ENCODE results near the gene RPUSD1.

GRCh38 chr16:764848-765487 lies 23.2 kb downstream of the RPUSD1 start:
- TF ChIP-seq EZH2 (IDR thresholded peaks at IDR 0.05; ENCODE audit: insufficient read depth, poor library complexity, severe bottlenecking) (no peak), EZH2phosphoT487 (IDR thresholded peaks at IDR 0.05; ENCODE audit: insufficient read depth, low read depth) (no peak)

Data from GM23248 (cell line).